ENCODE data around the gene CD247. TPM values are rescaled to one million over a fixed set of nuclear protein-coding genes. Genes with fewer than 3 reads are reported as not detected.

CD247 gene
- polyA plus RNA-seq, 2 of the 4 experiments (the other 2 are of a cell fraction) = 0.10 to 0.27 TPM

GRCh38 chr1:167529829-167530474 is 11.6 kb upstream of the CD247 start:
- H3K4me2 ChIP-seq = no peak overlapping the region
- H3K4me1 ChIP-seq = 0 out of 3 replicates have a peak, but pooled peaks cover 4% of the 10 kb centered on the region
- CTCF ChIA-PET = interaction anchor here (1.2 to 3.1 kb wide), 4 partner anchors 11 to 129 kb away, joined by 3 to 16 read pairs (median 10); no protein-coding TSS in a partner anchor
- H3K27ac ChIP-seq = no peak overlapping the region
- no peaks in the 10 kb centered on the region for H3K9me3 ChIP-seq
- POLR2A ChIA-PET = no interaction called here
- WGBS (ENCODE audit: missing lambda C conversion rate) = 67% methylated on average over 8 of the region's 8 CpGs
- H3K4me3 ChIP-seq = no peak overlapping the region
- DNase-seq (ENCODE audit: low read depth in 1 of 2, low spot score in 1 of 2) (no peak), ATAC-seq (no peak), FAIRE-seq (no peak)
- no peak for TF ChIP-seq MAX (IDR thresholded peaks at IDR 0.05)
- no peak for TF ChIP-seq NR3C1 (IDR thresholded peaks at IDR 0.05)
- no peak for TF ChIP-seq CBX8 (IDR thresholded peaks at IDR 0.05)
- no peak for TF ChIP-seq FOSL2 (IDR thresholded peaks at IDR 0.05)
- TF ChIP-seq FOSL2 (CRISPR knock-in tag; IDR thresholded peaks at IDR 0.05) = no peak
- no peak for TF ChIP-seq SMC3 (IDR thresholded peaks at IDR 0.05)
- no peak for TF ChIP-seq RNF2 (IDR thresholded peaks at IDR 0.05; ENCODE audit: borderline replicate concordance, low read depth)
- TF ChIP-seq ATOH8 (CRISPR knock-in tag; IDR thresholded peaks at IDR 0.05; ENCODE audit: low read depth) = no peak
- no peak for TF ChIP-seq JUN (IDR thresholded peaks at IDR 0.05)
- TF ChIP-seq FOSB (CRISPR knock-in tag; IDR thresholded peaks at IDR 0.05) = no peak
- TF ChIP-seq PHF8 (IDR thresholded peaks at IDR 0.05; ENCODE audit: borderline replicate concordance, low read depth) = no peak

GRCh38 chr1:167528057-167528728 is 9.9 kb upstream of the CD247 start:
- ChIA-PET POLR2A (no interaction called here), CTCF (interaction anchor here (0.7 to 4.1 kb wide), 7 partner anchors 12 to 461 kb away, joined by 3 to 17 read pairs (median 7); no protein-coding TSS in a partner anchor)
- ATAC-seq (no peak), DNase-seq (ENCODE audit: low read depth in 1 of 2, low spot score in 1 of 2) (no peak), FAIRE-seq (no peak)
- TF ChIP-seq RAD21 (conservative IDR thresholded peaks at IDR 0.05 in 1 of 2, IDR thresholded peaks at IDR 0.05 in 1 of 2) (no peak), HEYL (CRISPR knock-in tag; IDR thresholded peaks at IDR 0.05) (no peak), RARB (CRISPR knock-in tag; IDR thresholded peaks at IDR 0.05) (no peak), ZFP36 (IDR thresholded peaks at IDR 0.05; ENCODE audit: borderline replicate concordance, partially characterized antibody) (no peak), CHD4 (IDR thresholded peaks at IDR 0.05; ENCODE audit: borderline replicate concordance) (no peak), BHLHE40 (IDR thresholded peaks at IDR 0.05; ENCODE audit: low read depth, low read length) (no peak), NFE2L2 (conservative IDR thresholded peaks at IDR 0.05; ENCODE audit: low read length) (no peak), POLR2AphosphoS2 (conservative IDR thresholded peaks at IDR 0.05; ENCODE audit: low read length) (no peak), CEBPB (IDR thresholded peaks at IDR 0.05) (no peak), HOXA7 (CRISPR knock-in tag; IDR thresholded peaks at IDR 0.05) (no peak), HOXB5 (CRISPR knock-in tag; IDR thresholded peaks at IDR 0.05) (no peak), JUN (IDR thresholded peaks at IDR 0.05) (no peak), ELK1 (IDR thresholded peaks at IDR 0.05; ENCODE audit: low read depth, low read length) (no peak), E2F6 (IDR thresholded peaks at IDR 0.05; ENCODE audit: borderline replicate concordance, low read depth) (no peak), RFX5 (IDR thresholded peaks at IDR 0.05) (no peak), MAX (IDR thresholded peaks at IDR 0.05) (no peak), ZSCAN20 (CRISPR knock-in tag; IDR thresholded peaks at IDR 0.05) (no peak)
- H3K4me2 ChIP-seq = no peak overlapping the region
- H3K27ac ChIP-seq = no peak overlapping the region
- no peak overlapping the region for H3K4me3 ChIP-seq
- 81% methylated on average over 3 of the region's 3 CpGs for WGBS (ENCODE audit: missing lambda C conversion rate)
- H3K4me1 ChIP-seq = 0 out of 3 replicates have a peak, but pooled peaks cover 4% of the 10 kb centered on the region
- peaks cover 9% of the 10 kb centered on the region; the same call in 1 of the 3 replicates for H3K9me3 ChIP-seq
